Heart left ventricle (tissue), 13 donors: Measurements from ENCODE around the gene PNMA8A.

Experiments used
- CTCF ChIP-seq, 12 donors: fragments of 200-600 bp; sonication (generic) in 4 of 12; IDR thresholded peaks; one replicate each; pipeline versions ENCODE4 v1.5.0 to v1.8.0; 2018 to 2022; ENCODE audit warnings: antibody characterized with exemption in 12 of 12, mild to moderate bottlenecking in 5 of 12
- POLR2A ChIP-seq, 2 donors: fragments of 450-650 bp; IDR thresholded peaks; one replicate each; pipeline ENCODE4 v1.6.1; 2017; ENCODE audit warnings: antibody characterized with exemption in 2 of 2, mild to moderate bottlenecking in 2 of 2, moderate library complexity in 2 of 2
- donor health status: ischemic (EF 13 %, LVEDD 7.1; RV severe dilation, severe dysfunction).
- donor health status: DM: no; HTN: yes; CAD: no.
- donor health status: DM: no; HTN: no; CAD: no.
- donor health status: ischemic (EF 25% LVEDD 6.9; RV normal size, moderate dysfunction).
- donor health status: ischemic (EF 25% LVEDD 5.7; RV mildly dilated, moderate dysfunction).
- donor health status: ischemic (EF 35%, LVEDD 5.7; RV mildly dilated, moderate dysfunction).
- donor health status: nonischemic (EF 11% LVEDD 7.7; RV severe dilation, severe dysfunction).
- donor health status: DM: yes; HTN: yes; CAD: no.
- donor health status: PGD.
- donor health status: ischemic (EF 29% LVEDD 5.4; RV normal size, mild dysfunction).
- donor health status: nonischemic (EF 23%, LVEDD 6.1; RV moderate dilation, normal function).

- TF ChIP-seq CTCF (IDR thresholded peaks at IDR 0.05) (no peak), POLR2A (IDR thresholded peaks at IDR 0.05) (no peak)
These were observed 21.5 kb upstream of the PNMA8A start for GRCh38 chr19:46492841-46493235.
